Measurements from ENCODE around the gene MGP.

Gene MGP

DNA sequence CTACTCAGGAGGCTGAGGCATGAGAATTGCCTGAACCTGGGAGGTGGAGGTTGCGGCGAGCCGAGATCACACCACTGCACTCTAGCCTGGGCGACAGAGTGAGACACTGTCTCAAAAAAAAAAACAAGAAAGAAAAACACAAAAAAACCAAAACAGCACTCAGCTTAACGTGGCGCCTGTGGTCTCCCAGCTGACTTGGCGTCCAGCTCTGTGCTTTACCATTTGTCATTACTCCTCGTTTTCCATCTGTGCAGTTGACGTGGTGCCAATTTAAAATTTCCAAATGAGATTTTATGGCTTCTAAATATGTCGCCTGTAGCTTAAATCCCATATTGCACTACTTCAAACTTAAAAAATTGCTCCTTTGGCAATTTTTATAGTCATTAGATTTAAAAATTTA, 2.0 kb downstream of the MGP start:
- TF ChIP-seq, protein P1, sequence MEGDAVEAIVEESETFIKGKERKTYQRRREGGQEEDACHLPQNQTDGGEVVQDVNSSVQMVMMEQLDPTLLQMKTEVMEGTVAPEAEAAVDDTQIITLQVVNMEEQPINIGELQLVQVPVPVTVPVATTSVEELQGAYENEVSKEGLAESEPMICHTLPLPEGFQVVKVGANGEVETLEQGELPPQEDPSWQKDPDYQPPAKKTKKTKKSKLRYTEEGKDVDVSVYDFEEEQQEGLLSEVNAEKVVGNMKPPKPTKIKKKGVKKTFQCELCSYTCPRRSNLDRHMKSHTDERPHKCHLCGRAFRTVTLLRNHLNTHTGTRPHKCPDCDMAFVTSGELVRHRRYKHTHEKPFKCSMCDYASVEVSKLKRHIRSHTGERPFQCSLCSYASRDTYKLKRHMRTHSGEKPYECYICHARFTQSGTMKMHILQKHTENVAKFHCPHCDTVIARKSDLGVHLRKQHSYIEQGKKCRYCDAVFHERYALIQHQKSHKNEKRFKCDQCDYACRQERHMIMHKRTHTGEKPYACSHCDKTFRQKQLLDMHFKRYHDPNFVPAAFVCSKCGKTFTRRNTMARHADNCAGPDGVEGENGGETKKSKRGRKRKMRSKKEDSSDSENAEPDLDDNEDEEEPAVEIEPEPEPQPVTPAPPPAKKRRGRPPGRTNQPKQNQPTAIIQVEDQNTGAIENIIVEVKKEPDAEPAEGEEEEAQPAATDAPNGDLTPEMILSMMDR (IDR thresholded peaks at IDR 0.05): no peak
- Histone ChIP-seq H3K27ac (no peak overlapping the region), H3K9me3 (no peaks in the 10 kb centered on the region), H3K4me1 (ENCODE audit: control insufficient read depth in 1 of 2, insufficient read depth in 1 of 2, low read depth in 1 of 2, low read length in 1 of 2) (no peaks in the 10 kb centered on the region), H3K4me3 (ENCODE audit: low read depth in 1 of 2, low read length in 1 of 2) (no peak overlapping the region), H3K27me3 (peaks cover 39% of the 10 kb centered on the region), H3K36me3 (no peaks in the 10 kb centered on the region)

DNA sequence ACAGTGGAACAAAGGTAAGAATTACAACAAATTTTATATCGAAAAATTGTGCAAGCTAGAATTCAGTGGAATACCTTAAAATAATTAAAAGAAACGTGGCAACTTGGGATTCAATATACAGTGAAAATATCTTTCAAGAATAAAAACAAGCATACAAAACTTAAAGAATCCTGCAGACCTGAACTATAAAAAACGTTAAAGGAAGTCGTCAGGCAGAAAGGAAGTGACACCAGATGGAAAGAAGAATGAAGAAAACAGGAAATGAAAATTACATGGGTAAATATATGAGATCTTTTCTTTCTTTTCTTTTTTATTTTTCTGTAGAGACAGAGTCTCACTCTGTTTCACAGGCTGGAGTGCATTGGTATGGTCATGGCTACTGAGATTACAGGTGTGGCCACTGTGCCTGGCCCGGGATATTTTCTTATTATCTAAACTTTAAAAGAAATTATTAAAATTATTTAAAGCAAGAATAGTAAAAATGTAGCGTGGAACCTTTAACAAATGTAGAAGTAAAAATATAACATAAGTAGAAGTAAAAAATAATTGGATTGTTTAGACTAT, 4.7 kb downstream of the MGP start:
- H3K27ac ChIP-seq: no peak overlapping the region
- no peak overlapping the region for H3K4me3 ChIP-seq (ENCODE audit: low read depth in 1 of 2, low read length in 1 of 2)
- no peaks in the 10 kb centered on the region for H3K4me1 ChIP-seq (ENCODE audit: control insufficient read depth in 1 of 2, insufficient read depth in 1 of 2, low read depth in 1 of 2, low read length in 1 of 2)
- H3K27me3 ChIP-seq: peaks cover 19% of the 10 kb centered on the region
- H3K9me3 ChIP-seq: no peaks in the 10 kb centered on the region
- no peaks in the 10 kb centered on the region for H3K36me3 ChIP-seq
- TF ChIP-seq, protein P1 (IDR thresholded peaks at IDR 0.05): no peak

DNA sequence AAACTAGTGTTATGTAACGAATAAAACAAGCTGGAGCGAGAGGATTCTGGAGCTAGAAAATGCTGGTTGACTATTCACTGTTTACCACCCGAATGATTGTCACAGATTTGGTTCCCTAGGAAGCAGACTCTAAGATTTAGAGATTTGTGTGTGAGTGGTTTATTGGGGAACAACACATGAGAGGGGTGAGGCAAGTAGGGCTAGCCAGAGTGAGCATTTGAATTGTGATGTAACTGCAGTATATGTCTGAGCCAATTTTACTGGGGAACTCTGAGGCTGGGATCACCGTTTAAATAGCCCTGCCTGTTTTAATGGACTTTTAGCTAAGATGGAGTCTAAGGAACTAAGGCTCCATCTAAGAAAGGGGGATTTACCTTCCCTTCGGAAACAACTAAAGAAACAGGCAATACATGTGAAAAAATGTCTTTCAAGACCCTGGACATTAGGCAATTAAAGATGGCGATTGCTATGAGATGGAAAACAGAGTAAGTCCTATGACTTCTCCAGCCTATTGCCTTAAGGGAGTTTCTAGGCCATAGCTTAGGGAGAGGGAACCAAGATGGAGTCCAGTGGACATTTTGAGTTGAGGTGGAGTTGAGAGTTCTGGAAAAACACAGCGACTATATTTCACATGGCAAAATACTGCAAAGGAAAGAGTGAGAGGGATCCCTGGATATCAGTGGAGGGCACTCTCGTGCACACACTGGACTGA, 6.3 kb downstream of the MGP start:
- H3K36me3 ChIP-seq: no peaks in the 10 kb centered on the region
- TF ChIP-seq, protein P1 (IDR thresholded peaks at IDR 0.05): no peak
- no peak overlapping the region for H3K27ac ChIP-seq
- H3K9me3 ChIP-seq: no peaks in the 10 kb centered on the region
- H3K27me3 ChIP-seq: peaks cover 3% of the 10 kb centered on the region
- no peaks in the 10 kb centered on the region for H3K4me1 ChIP-seq (ENCODE audit: control insufficient read depth in 1 of 2, insufficient read depth in 1 of 2, low read depth in 1 of 2, low read length in 1 of 2)
- H3K4me3 ChIP-seq (ENCODE audit: low read depth in 1 of 2, low read length in 1 of 2): no peak overlapping the region

DNA sequence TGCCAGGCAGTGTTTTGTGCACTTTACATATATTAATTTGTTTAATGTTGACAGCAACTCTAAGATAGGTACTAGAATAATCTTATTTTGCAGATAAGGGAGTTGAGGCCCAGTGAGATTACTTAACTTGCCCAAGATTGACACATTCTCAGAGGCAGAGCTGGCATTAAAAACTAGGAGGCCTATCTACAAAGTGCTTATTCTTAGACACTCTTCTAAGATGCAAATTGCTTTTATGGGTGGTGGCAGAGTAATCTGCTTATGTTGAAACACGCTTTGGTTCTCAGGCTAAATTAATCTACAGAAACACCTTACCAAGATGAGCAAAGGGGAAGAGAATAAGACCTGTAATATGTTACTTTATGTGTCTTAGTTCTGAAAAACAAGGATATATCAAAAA, 7.2 kb downstream of the MGP start:
- TF ChIP-seq, protein P1 (IDR thresholded peaks at IDR 0.05): no peak
- no peaks in the 10 kb centered on the region for H3K4me1 ChIP-seq (ENCODE audit: control insufficient read depth in 1 of 2, insufficient read depth in 1 of 2, low read depth in 1 of 2, low read length in 1 of 2)
- no peak overlapping the region for H3K4me3 ChIP-seq (ENCODE audit: low read depth in 1 of 2, low read length in 1 of 2)
- no peaks in the 10 kb centered on the region for H3K36me3 ChIP-seq
- no peak overlapping the region for H3K27ac ChIP-seq
- no peaks in the 10 kb centered on the region for H3K9me3 ChIP-seq
- H3K27me3 ChIP-seq: no peaks in the 10 kb centered on the region

DNA sequence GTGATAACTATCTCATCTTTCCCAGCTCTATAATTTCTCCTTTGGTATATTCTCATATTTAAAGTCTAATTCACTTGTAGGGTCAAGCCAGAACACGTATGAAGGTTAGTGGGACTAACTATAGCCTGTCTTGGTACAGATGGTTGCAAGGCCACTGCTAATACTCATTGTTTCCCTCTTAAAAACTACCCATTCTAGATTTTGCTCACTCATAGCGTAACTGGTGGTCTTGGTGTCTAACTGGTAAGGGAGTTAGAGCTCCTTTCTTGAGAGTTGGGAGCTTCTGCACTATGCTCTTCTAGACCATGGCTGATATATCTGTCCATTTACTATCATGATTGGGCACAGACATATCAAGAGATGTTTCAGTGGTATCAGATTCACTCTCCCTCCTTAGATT, 8.8 kb downstream of the MGP start:
- Histone ChIP-seq H3K9me3 (no peaks in the 10 kb centered on the region), H3K4me3 (ENCODE audit: low read depth in 1 of 2, low read length in 1 of 2) (no peak overlapping the region), H3K27me3 (no peaks in the 10 kb centered on the region), H3K27ac (no peak overlapping the region), H3K4me1 (ENCODE audit: control insufficient read depth in 1 of 2, insufficient read depth in 1 of 2, low read depth in 1 of 2, low read length in 1 of 2) (no peaks in the 10 kb centered on the region), H3K36me3 (no peaks in the 10 kb centered on the region)
- TF ChIP-seq, protein P1 (IDR thresholded peaks at IDR 0.05): no peak

Data from neutrophil (primary cell).